B cell (primary cell): ENCODE results near the gene IGFL4. TPM values are rescaled to one million over a fixed set of nuclear protein-coding genes. Genes with fewer than 3 reads are reported as not detected.

Experiments used
- ATAC-seq: fragments of 200-7000 bp; cut with Tn5 transposase; one replicate; pipeline ENCODE4 v1.10.0; 2021; ENCODE audit warnings: low read depth, mild to moderate bottlenecking, moderate number of reproducible peaks, moderate library complexity
- CTCF ChIA-PET: fragments of 350-600 bp; sonication (Branson Sonifier 250); formaldehyde crosslinking; loops from one replicate; lab custom pipeline; 2021; ENCODE audit warnings: antibody characterized with exemption, inconsistent platforms; lab: Charles Lee
- POLR2A ChIA-PET: fragments of 350-600 bp; sonication (Branson Sonifier 250); formaldehyde crosslinking; loops from one replicate; lab custom pipeline; 2021; ENCODE audit warnings: antibody characterized with exemption; lab: Charles Lee
- DNase-seq: peaks from one replicate; pipeline ENCODE4 v3.0.0; 2013
- H2AFZ ChIP-seq: 2 replicates; pipeline ENCODE4 v1.6.1; 2012; ENCODE audit warnings: mild to moderate bottlenecking, low read depth, low read length; ENCODE audit not compliant: insufficient read depth, poor library complexity, severe bottlenecking
- H3K27ac ChIP-seq, 2 donors: 1 replicate in 1 of 2; 2 replicates in 1 of 2; pipeline ENCODE4 v1.5.1; 2012 to 2013; ENCODE audit warnings: low read length in 2 of 2, mild to moderate bottlenecking in 2 of 2, moderate library complexity in 1 of 2
- H3K27me3 ChIP-seq, 4 experiments: fragments of 200-600 bp in 1 of 4; sonication (generic) in 1 of 4; replicated peaks in 1 of 4; 1 replicate in 2 of 4; 2 replicates in 2 of 4; pipeline versions ENCODE4 v1.6.1 to v1.7.0; 2013 to 2016; ENCODE audit warnings: low read length in 3 of 4, mild to moderate bottlenecking in 2 of 4, mixed read lengths in 1 of 4, moderate library complexity in 1 of 4; ENCODE audit not compliant: insufficient read depth in 4 of 4, control insufficient read depth in 3 of 4; ENCODE audit errors: control extremely low read depth in 1 of 4
- H3K36me3 ChIP-seq, 2 experiments: replicated peaks in 1 of 2; 1 replicate in 1 of 2; 2 replicates in 1 of 2; pipeline versions ENCODE4 v1.6.1 to v1.7.1; 2013; ENCODE audit warnings: low read length in 1 of 2; ENCODE audit not compliant: insufficient read depth in 2 of 2, control insufficient read depth in 1 of 2; ENCODE audit errors: control extremely low read depth in 1 of 2, extremely low read depth in 1 of 2
- H3K4me1 ChIP-seq, 2 donors: fragments of 200-600 bp in 1 of 2; sonication (generic) in 1 of 2; 1 replicate in 1 of 2; 2 replicates in 1 of 2; pipeline versions ENCODE4 v1.5.1 to v1.6.1; 2013 to 2017; ENCODE audit warnings: low read length in 2 of 2; ENCODE audit not compliant: control insufficient read depth in 2 of 2, insufficient read depth in 2 of 2
- H3K4me2 ChIP-seq: replicated peaks from 2 replicates; pipeline ENCODE3; 2012; ENCODE audit warnings: mild to moderate bottlenecking, low read depth, low read length; ENCODE audit not compliant: poor library complexity, severe bottlenecking
- H3K4me3 ChIP-seq, 5 experiments: fragments of 200-600 bp in 1 of 5; sonication (generic) in 1 of 5; 1 replicate in 3 of 5; 2 replicates in 2 of 5; pipeline versions ENCODE4 v1.5.1 to v1.7.0; 2011 to 2016; ENCODE audit warnings: low read length in 4 of 5, mild to moderate bottlenecking in 4 of 5, low read depth in 2 of 5, control low read depth in 1 of 5, moderate library complexity in 1 of 5; ENCODE audit not compliant: insufficient read depth in 1 of 5; ENCODE audit errors: control extremely low read depth in 1 of 5, extremely low read depth in 1 of 5
- H3K79me2 ChIP-seq: fragments of 200-600 bp; sonication (generic); one replicate; pipeline ENCODE4 v1.6.0; 2016; ENCODE audit warnings: low read length; ENCODE audit not compliant: control insufficient read depth, insufficient read depth
- H3K9ac ChIP-seq: fragments of 200-600 bp; sonication (generic); 2 replicates; pipeline ENCODE4 v1.6.1; 2017; ENCODE audit warnings: mild to moderate bottlenecking, low read length, moderate library complexity
- H3K9me3 ChIP-seq, 3 donors: one replicate each; pipeline versions ENCODE4 v1.6.1 to v1.7.1; 2013; ENCODE audit warnings: low read length in 2 of 3; ENCODE audit not compliant: control insufficient read depth in 2 of 3, insufficient read depth in 1 of 3; ENCODE audit errors: control extremely low read depth in 1 of 3
- H4K20me1 ChIP-seq: 2 replicates; pipeline ENCODE4 v1.6.0; 2012; ENCODE audit warnings: mild to moderate bottlenecking, low read length; ENCODE audit not compliant: insufficient read depth, control insufficient read depth, poor library complexity, severe bottlenecking
- H3K27ac Mint-ChIP-seq: one replicate; pipeline ENCODE4 v1.8.0; 2021; ENCODE audit warnings: mixed read lengths
- H3K27me3 Mint-ChIP-seq: one replicate; pipeline ENCODE4 v1.8.0; 2021; ENCODE audit warnings: mixed read lengths
- H3K4me1 Mint-ChIP-seq: one replicate; pipeline ENCODE4 v1.8.0; 2021; ENCODE audit warnings: mixed read lengths
- H3K4me3 Mint-ChIP-seq: one replicate; pipeline ENCODE4 v1.8.0; 2021; ENCODE audit warnings: mixed read lengths
- H3K9me3 Mint-ChIP-seq: one replicate; pipeline ENCODE4 v1.8.0; 2022; ENCODE audit warnings: mixed read lengths; ENCODE audit not compliant: insufficient read depth
- CTCF ChIP-seq: fragments of 200-600 bp; IDR thresholded peaks from one replicate; pipeline ENCODE4 v1.8.0; 2022; ENCODE audit warnings: antibody characterized with exemption, mild to moderate bottlenecking
- EZH2 ChIP-seq: IDR thresholded peaks from 2 replicates; pipeline ENCODE4 v1.6.1; 2012; ENCODE audit warnings: borderline replicate concordance, low read depth, mild to moderate bottlenecking, moderate library complexity, low read length; ENCODE audit not compliant: insufficient read depth, poor library complexity, severe bottlenecking
- WGBS: methylation state at CpG from one replicate; pipeline ENCODE4 v1.1.5; 2013; ENCODE audit warnings: missing lambda C conversion rate; ENCODE audit not compliant: insufficient coverage; 5-methylcytosine and 5-hydroxymethylcytosine counted together
- intact Hi-C: fragments of 100-400 bp; cut with micrococcal nuclease; formaldehyde crosslinking; loops from one replicate; pipeline ENCODE4 v1.10.0; 2022
- polyA plus RNA-seq: library from polyadenylated mRNA; depleted of rRNA; stranded (reverse); fragments of >200 nt; gene quantifications from 2 replicates; pipeline ENCODE4 v1.2.3, GENCODE V29; 2012
- total RNA-seq, 2 donors: library from RNA; stranded (reverse); fragments of 120-200 nt in 1 of 2; gene quantifications; 1 replicate in 1 of 2; 2 replicates in 1 of 2; pipeline versions ENCODE4 v1.2.3 to v1.2.4, GENCODE V29; 2013 to 2022

Gene IGFL4
- total and polyA plus RNA-seq, 2 donors (not counting 1 experiment from before 2014, with no cell fraction given) = not detected

GRCh38 chr19:46018729-46019251, 22.0 kb downstream of the IGFL4 start:
- no peak overlapping the region for H3K27ac Mint-ChIP-seq
- CTCF ChIA-PET = interaction anchor here (4.9 kb wide), 1 partner anchor 10 kb away, joined by 28 read pairs; no protein-coding TSS in a partner anchor
- H3K4me3 Mint-ChIP-seq = no peak overlapping the region
- no peaks in the 10 kb centered on the region for H3K9me3 Mint-ChIP-seq
- Histone ChIP-seq H3K36me3 (no peaks in the 10 kb centered on the region), H3K4me2 (no peak overlapping the region), H3K9me3 (peaks cover 0 to 18% (median 0%) of the 10 kb centered on the region in 3 donors), H3K4me3 (no peak overlapping the region), H4K20me1 (peaks cover 6% of the 10 kb centered on the region), H3K9ac (no peak overlapping the region), H3K27ac (no peak overlapping the region), H3K27me3 (peaks cover 0 to 35% (median 14%) of the 10 kb centered on the region in 4 experiments), H3K4me1 (peaks cover 19 to 22% of the 10 kb centered on the region in 2 donors), H3K79me2 (no peaks in the 10 kb centered on the region), H2AFZ (no peak overlapping the region)
- TF ChIP-seq EZH2 (no peak), CTCF (no peak)
- intact Hi-C loops = loop anchor here (10.0 kb wide), 1 partner anchor 1586 kb away; the partner anchor contains the start of gene BICRA
- H3K4me1 Mint-ChIP-seq = peaks cover 18% of the 10 kb centered on the region
- 97% methylated on average over 9 of the region's 10 CpGs for WGBS
- ATAC-seq (no peak), DNase-seq (no peak)
- H3K27me3 Mint-ChIP-seq = peaks cover 21% of the 10 kb centered on the region
- POLR2A ChIA-PET = no interaction called here
